Adrenal gland (tissue), 5 donors: ENCODE data around the gene SIL1.

Experiments used
- CTCF ChIP-seq, 6 experiments: fragments of 450-650 bp in 4 of 6; fragments of 200-600 bp in 2 of 6; sonication (generic) in 1 of 6; IDR thresholded peaks; 1 replicate in 5 of 6; 2 replicates in 1 of 6; pipeline versions ENCODE4 v1.5.1 to v1.8.0; 2016 to 2021; ENCODE audit warnings: antibody characterized with exemption in 6 of 6, mild to moderate bottlenecking in 2 of 6, moderate library complexity in 1 of 6
- POLR2A ChIP-seq, 2 donors: fragments of 450-650 bp; IDR thresholded peaks; one replicate each; pipeline ENCODE4 v1.6.1; 2017; ENCODE audit warnings: antibody characterized with exemption in 2 of 2, mild to moderate bottlenecking in 2 of 2, moderate library complexity in 1 of 2
- donor health status: DM: no; HTN: no; CAD: no.

DNA sequence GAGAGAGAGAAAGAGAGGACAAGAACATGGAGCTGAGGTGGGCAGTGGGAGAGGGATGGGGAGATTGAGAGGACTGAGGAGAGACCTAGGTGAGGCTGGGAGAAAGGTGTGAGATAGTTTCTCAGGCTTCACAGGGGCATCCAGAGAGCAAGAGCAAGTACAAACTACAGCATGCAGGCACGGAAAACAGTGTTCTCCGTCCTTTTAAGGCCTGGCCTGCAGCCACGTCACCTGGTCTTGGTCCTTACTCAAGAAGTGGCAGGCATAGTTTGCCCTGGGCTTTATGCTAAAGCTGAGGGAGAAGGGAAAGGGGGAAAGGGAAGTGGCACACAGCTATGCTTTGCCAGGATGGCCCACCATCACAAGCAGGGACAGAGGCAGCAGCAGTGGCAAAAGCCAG is 65.7 kb downstream of the SIL1 start:
- TF ChIP-seq POLR2A (IDR thresholded peaks at IDR 0.05) (no peak), CTCF (IDR thresholded peaks at IDR 0.05) (no peak)
